GM20431 (cell line): ENCODE data around the gene MAN2C1.
"Not testable (repeated sequence)": the region's sequence is repeated elsewhere in the genome, so short reads cannot be mapped to it uniquely, and the experiment has no call there.

ENCODE experiments used
- in situ Hi-C: fragments of 300-500 bp; cut with MseI, MboI; formaldehyde crosslinking; loops from one replicate; pipeline ENCODE4 v1.15.0; 2020; ENCODE audit warnings: low sequenced_read_pairs; ENCODE audit not compliant: unreplicated experiment

Gene MAN2C1

GRCh38 chr15:75361989-75362641, 6.3 kb downstream of the MAN2C1 start:
- in situ Hi-C loops, result loop anchor here (25.0 kb wide), 1 partner anchor 300 kb away; no protein-coding TSS in a partner anchor

GRCh38 chr15:75361361-75361988, 6.9 kb downstream of the MAN2C1 start:
- in situ Hi-C loops, result loop anchor here (25.0 kb wide), 1 partner anchor 301 kb away; no protein-coding TSS in a partner anchor

- in situ Hi-C loops, result loop anchor here (25.0 kb wide), 1 partner anchor 301 kb away; no protein-coding TSS in a partner anchor
Observed at GRCh38 chr15:75360856-75361255, 7.6 kb downstream of the MAN2C1 start.

GRCh38 chr15:75360391-75360790, 8.0 kb downstream of the MAN2C1 start:
- in situ Hi-C loops, result loop anchor here (25.0 kb wide), 1 partner anchor 302 kb away; no protein-coding TSS in a partner anchor

- in situ Hi-C loops, result loop anchor here (25.0 kb wide), 1 partner anchor 303 kb away; no protein-coding TSS in a partner anchor
Observed at GRCh38 chr15:75359537-75360250, 8.7 kb downstream of the MAN2C1 start.

- in situ Hi-C loops, result loop anchor here (25.0 kb wide), 1 partner anchor 303 kb away; no protein-coding TSS in a partner anchor
Observed at GRCh38 chr15:75358771-75359536, 9.5 kb downstream of the MAN2C1 start.

GRCh38 chr15:75357976-75358673, 10.3 kb downstream of the MAN2C1 start:
- in situ Hi-C loops, result loop anchor here (25.0 kb wide), 1 partner anchor 304 kb away; no protein-coding TSS in a partner anchor

GRCh38 chr15:75356517-75356916, 11.9 kb downstream of the MAN2C1 start:
- in situ Hi-C loops, result loop anchor here (25.0 kb wide), 1 partner anchor 306 kb away; no protein-coding TSS in a partner anchor

- in situ Hi-C loops, result loop anchor here (25.0 kb wide), 1 partner anchor 306 kb away; no protein-coding TSS in a partner anchor
Observed at GRCh38 chr15:75356006-75356405, 12.4 kb downstream of the MAN2C1 start.

GRCh38 chr15:75355369-75355768, 13.0 kb downstream of the MAN2C1 start:
- in situ Hi-C loops, result loop anchor here (25.0 kb wide), 1 partner anchor 307 kb away; no protein-coding TSS in a partner anchor

GRCh38 chr15:75354454-75354853, 14.0 kb downstream of the MAN2C1 start:
- in situ Hi-C loops, result loop anchor here (25.0 kb wide), 1 partner anchor 308 kb away; no protein-coding TSS in a partner anchor

GRCh38 chr15:75353604-75354003, 14.8 kb downstream of the MAN2C1 start:
- in situ Hi-C loops, result loop anchor here (25.0 kb wide), 1 partner anchor 309 kb away; no protein-coding TSS in a partner anchor

GRCh38 chr15:75352186-75353080, 16.0 kb downstream of the MAN2C1 start:
- in situ Hi-C loops, result loop anchor here (25.0 kb wide), 1 partner anchor 310 kb away; no protein-coding TSS in a partner anchor

- in situ Hi-C loops, result loop anchor here (25.0 kb wide), 1 partner anchor 312 kb away; no protein-coding TSS in a partner anchor
Observed at GRCh38 chr15:75350601-75351361, 17.6 kb downstream of the MAN2C1 start.

- in situ Hi-C loops, result loop anchor here (25.0 kb wide), 1 partner anchor 312 kb away; no protein-coding TSS in a partner anchor
Observed at GRCh38 chr15:75349851-75350588, 18.4 kb downstream of the MAN2C1 start.

- in situ Hi-C loops, result not testable (repeated sequence)
Observed at GRCh38 chr15:75349351-75349669, 19.1 kb downstream of the MAN2C1 start.
